Measurements from ENCODE around the gene GBF1.

DNA sequence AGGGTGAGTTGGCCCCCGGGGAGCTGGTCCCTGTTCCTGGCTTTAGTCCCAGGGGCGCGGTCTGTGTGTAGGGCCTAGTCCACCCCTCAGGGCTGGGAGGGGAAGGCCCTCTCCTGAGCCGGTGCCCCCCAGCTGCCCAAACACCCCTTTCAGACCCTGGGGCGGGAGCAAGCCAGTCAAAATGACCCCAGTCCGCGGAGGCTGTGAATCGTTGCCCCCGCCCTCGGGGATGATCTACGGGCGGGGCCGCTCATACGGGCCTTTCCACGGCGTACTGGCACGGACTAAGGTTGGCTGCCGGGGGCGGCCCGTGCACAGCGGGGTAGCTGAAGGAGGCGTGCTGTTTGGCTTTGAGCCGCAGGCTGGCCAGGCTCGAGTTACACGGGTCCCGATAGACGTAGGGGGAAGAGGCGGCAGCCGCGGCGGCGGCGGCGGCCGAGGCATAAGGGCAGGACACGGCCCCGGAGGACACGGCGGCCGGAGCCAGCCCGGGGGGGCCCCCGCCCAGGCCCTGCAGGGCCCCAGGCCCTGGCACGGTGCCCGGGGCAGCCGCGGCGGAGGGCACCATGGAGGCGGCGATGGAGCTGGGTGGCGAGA lies 15.0 kb upstream of the GBF1 start:
- TF ChIP-seq, protein P1, sequence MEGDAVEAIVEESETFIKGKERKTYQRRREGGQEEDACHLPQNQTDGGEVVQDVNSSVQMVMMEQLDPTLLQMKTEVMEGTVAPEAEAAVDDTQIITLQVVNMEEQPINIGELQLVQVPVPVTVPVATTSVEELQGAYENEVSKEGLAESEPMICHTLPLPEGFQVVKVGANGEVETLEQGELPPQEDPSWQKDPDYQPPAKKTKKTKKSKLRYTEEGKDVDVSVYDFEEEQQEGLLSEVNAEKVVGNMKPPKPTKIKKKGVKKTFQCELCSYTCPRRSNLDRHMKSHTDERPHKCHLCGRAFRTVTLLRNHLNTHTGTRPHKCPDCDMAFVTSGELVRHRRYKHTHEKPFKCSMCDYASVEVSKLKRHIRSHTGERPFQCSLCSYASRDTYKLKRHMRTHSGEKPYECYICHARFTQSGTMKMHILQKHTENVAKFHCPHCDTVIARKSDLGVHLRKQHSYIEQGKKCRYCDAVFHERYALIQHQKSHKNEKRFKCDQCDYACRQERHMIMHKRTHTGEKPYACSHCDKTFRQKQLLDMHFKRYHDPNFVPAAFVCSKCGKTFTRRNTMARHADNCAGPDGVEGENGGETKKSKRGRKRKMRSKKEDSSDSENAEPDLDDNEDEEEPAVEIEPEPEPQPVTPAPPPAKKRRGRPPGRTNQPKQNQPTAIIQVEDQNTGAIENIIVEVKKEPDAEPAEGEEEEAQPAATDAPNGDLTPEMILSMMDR (IDR thresholded peaks at IDR 0.05): no peak
- TF ChIP-seq POLR2A (IDR thresholded peaks at IDR 0.05): no peak
